Measurements from ENCODE around the gene TRPM6.

TRPM6 gene

GRCh38 chr9:74821636-74822035 is 66.1 kb downstream of the TRPM6 start:
- TF ChIP-seq, protein P1, sequence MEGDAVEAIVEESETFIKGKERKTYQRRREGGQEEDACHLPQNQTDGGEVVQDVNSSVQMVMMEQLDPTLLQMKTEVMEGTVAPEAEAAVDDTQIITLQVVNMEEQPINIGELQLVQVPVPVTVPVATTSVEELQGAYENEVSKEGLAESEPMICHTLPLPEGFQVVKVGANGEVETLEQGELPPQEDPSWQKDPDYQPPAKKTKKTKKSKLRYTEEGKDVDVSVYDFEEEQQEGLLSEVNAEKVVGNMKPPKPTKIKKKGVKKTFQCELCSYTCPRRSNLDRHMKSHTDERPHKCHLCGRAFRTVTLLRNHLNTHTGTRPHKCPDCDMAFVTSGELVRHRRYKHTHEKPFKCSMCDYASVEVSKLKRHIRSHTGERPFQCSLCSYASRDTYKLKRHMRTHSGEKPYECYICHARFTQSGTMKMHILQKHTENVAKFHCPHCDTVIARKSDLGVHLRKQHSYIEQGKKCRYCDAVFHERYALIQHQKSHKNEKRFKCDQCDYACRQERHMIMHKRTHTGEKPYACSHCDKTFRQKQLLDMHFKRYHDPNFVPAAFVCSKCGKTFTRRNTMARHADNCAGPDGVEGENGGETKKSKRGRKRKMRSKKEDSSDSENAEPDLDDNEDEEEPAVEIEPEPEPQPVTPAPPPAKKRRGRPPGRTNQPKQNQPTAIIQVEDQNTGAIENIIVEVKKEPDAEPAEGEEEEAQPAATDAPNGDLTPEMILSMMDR (IDR thresholded peaks at IDR 0.05), result no peak
- no peak for TF ChIP-seq ZFX (IDR thresholded peaks at IDR 0.05; ENCODE audit: borderline replicate concordance)
- H3K27ac ChIP-seq, result no peak overlapping the region

- no peak for TF ChIP-seq ZFX (IDR thresholded peaks at IDR 0.05; ENCODE audit: borderline replicate concordance)
- TF ChIP-seq, protein P1 (IDR thresholded peaks at IDR 0.05), result no peak
- H3K27ac ChIP-seq, result no peak overlapping the region
These were observed 69.9 kb downstream of the TRPM6 start for GRCh38 chr9:74817816-74818215.

GRCh38 chr9:74817281-74817810 is 70.4 kb downstream of the TRPM6 start:
- no peak for TF ChIP-seq ZFX (IDR thresholded peaks at IDR 0.05; ENCODE audit: borderline replicate concordance)
- TF ChIP-seq, protein P1 (IDR thresholded peaks at IDR 0.05), result no peak
- no peak overlapping the region for H3K27ac ChIP-seq

DNA sequence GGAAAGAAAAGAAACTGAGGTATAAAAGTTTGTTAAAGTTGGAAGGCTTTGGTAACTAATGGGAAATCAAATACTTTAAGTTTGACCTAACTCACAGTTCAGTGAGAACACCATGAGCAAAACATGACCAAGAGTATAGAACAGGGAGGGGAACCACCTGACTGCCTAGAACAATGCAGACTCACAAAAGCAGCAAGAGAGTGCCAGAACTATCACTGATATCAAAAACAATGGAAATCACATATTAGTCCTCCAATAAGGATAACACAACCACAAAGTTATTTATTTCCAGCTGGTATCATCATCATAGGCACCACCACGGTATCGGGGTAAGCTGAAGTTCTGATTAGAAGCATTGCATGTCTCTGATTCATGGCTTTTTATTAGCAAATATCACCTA is 77.5 kb downstream of the TRPM6 start:
- no peak overlapping the region for H3K27ac ChIP-seq
- TF ChIP-seq, protein P1 (IDR thresholded peaks at IDR 0.05), result no peak
- TF ChIP-seq ZFX (IDR thresholded peaks at IDR 0.05; ENCODE audit: borderline replicate concordance), result no peak

DNA sequence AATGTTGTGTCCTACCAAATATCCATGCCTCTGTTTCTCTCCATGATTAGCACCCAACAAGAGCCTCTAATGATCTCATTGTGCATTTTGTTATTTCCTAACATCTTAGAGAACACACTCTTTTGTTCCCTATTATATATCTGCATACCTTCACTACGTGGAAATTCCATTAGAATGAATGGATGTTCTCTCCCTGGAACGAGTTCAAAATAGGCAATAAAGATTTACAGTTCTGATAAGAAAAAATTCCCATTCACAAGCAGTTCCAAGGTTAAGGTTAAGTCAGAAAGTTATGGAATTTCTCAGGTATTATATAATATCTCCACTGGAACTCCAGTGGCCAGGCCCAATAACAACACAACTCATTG is 83.7 kb downstream of the TRPM6 start:
- no peak overlapping the region for H3K27ac ChIP-seq
- no peak for TF ChIP-seq ZFX (IDR thresholded peaks at IDR 0.05; ENCODE audit: borderline replicate concordance)
- TF ChIP-seq, protein P1 (IDR thresholded peaks at IDR 0.05), result no peak

DNA sequence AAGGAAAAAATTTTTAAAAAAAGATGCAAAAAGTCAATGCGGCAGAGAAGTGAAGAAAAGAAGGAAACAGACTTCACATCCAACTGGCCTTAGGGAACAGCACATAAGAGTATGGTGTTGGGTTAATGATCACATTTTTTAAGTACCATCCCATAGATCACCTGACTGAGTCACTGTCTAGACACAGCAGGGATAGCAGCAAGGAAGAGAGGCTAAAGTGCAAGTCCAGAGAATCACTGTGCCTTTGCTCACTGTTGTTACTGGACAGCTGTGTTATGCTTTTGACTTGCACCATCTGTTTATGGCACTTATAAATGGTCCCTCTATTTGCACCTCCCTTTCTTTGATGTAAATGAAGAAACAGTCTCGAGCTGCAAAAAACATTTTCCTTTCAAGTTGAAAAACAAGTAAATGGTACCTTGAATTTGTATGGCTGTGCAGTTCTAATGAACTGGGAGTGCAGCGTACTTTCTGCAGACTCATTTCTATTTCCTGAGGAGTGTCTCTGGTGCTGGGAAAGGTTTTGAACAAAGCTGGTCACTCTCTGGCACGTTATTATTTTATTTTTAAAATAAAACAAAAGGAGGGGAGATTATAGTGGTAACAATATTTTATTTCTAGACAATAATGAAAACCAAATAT is 84.2 kb downstream of the TRPM6 start:
- no peak for TF ChIP-seq ZFX (IDR thresholded peaks at IDR 0.05; ENCODE audit: borderline replicate concordance)
- TF ChIP-seq, protein P1 (IDR thresholded peaks at IDR 0.05), result no peak
- no peak overlapping the region for H3K27ac ChIP-seq

DNA sequence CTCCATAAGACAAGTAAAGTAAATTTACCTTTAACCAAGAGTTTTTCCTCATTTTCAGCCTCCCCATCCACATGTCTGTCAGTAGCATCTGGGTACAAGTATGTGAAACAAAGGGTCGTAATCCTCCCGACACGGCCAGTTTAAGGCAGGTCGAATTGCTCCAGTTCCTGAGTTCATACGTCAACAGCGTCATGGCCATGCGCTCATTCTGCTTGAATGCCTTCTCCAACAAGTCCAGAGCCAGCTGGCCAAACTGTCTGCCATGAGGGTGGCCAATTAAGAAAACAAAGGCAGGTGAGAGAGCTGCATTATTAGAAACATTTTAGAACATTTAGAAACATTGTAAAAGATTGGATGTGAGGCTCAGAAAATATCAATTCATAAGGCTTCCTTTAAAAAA is 87.5 kb downstream of the TRPM6 start:
- no peak for TF ChIP-seq ZFX (IDR thresholded peaks at IDR 0.05; ENCODE audit: borderline replicate concordance)
- TF ChIP-seq, protein P1 (IDR thresholded peaks at IDR 0.05), result no peak
- no peak overlapping the region for H3K27ac ChIP-seq

Measured in 22Rv1 (cell line).